Hepatocyte (in vitro differentiated cells): ENCODE results near the gene RALGAPA2. TPM values are rescaled to one million over a fixed set of nuclear protein-coding genes. Genes with fewer than 3 reads are reported as not detected.

Experiments
- DNase-seq: peaks from one replicate; pipeline ENCODE4 v3.0.0-alpha.2; 2016; ENCODE audit warnings: low spot score
- H2AFZ ChIP-seq: fragments of 200-600 bp; sonication (generic); 2 replicates; pipeline ENCODE4 v1.6.0; 2016; ENCODE audit warnings: antibody characterized with exemption, mild to moderate bottlenecking
- H3K27ac ChIP-seq: fragments of 200-600 bp; sonication (generic); 2 replicates; pipeline ENCODE4 v1.5.1; 2016; ENCODE audit warnings: mild to moderate bottlenecking
- H3K27me3 ChIP-seq: fragments of 200-600 bp; sonication (generic); 2 replicates; pipeline ENCODE4 v1.6.1; 2016
- H3K36me3 ChIP-seq: fragments of 200-600 bp; sonication (generic); replicated peaks from 2 replicates; pipeline ENCODE4 v1.5.1; 2016; ENCODE audit warnings: low read depth; ENCODE audit not compliant: insufficient read depth
- H3K4me1 ChIP-seq: fragments of 200-600 bp; sonication (generic); 2 replicates; pipeline ENCODE4 v1.5.1; 2016; ENCODE audit warnings: mild to moderate bottlenecking, moderate library complexity; ENCODE audit not compliant: insufficient read depth
- H3K4me2 ChIP-seq: fragments of 200-600 bp; sonication (generic); 2 replicates; pipeline ENCODE4 v1.6.0; 2016
- H3K4me3 ChIP-seq: fragments of 200-600 bp; sonication (generic); 2 replicates; pipeline ENCODE4 v1.5.1; 2016; ENCODE audit warnings: mild to moderate bottlenecking
- H3K79me2 ChIP-seq: fragments of 200-600 bp; sonication (generic); 2 replicates; pipeline ENCODE4 v1.6.0; 2017; ENCODE audit warnings: mild to moderate bottlenecking
- H3K9me2 ChIP-seq: fragments of 200-600 bp; sonication (generic); replicated peaks from 2 replicates; pipeline ENCODE4 v1.6.0; 2017; ENCODE audit warnings: mild to moderate bottlenecking; ENCODE audit not compliant: insufficient read depth
- H3K9me3 ChIP-seq: fragments of 200-600 bp; sonication (generic); 2 replicates; pipeline ENCODE4 v1.5.1; 2016; ENCODE audit warnings: low read depth, mild to moderate bottlenecking
- H4K20me1 ChIP-seq: fragments of 200-600 bp; sonication (generic); 2 replicates; pipeline ENCODE4 v1.6.0; 2016; ENCODE audit warnings: mild to moderate bottlenecking; ENCODE audit not compliant: insufficient read depth, poor library complexity, severe bottlenecking
- EZH2 ChIP-seq: fragments of 200-600 bp; sonication (generic); IDR thresholded peaks from 2 replicates; pipeline ENCODE4 v1.6.1; 2016; ENCODE audit warnings: antibody characterized with exemption, mild to moderate bottlenecking, borderline replicate concordance
- EZH2phosphoT487 ChIP-seq: fragments of 200-600 bp; sonication (generic); IDR thresholded peaks from one replicate; pipeline ENCODE4 v1.6.1; 2018; ENCODE audit warnings: antibody characterized with exemption, mild to moderate bottlenecking, low read depth, moderate library complexity; ENCODE audit not compliant: unreplicated experiment, severe bottlenecking
- WGBS: methylation state at CpG from one replicate; pipeline ENCODE4 v1.1.6; 2016; ENCODE audit warnings: low lambda C conversion rate; ENCODE audit errors: missing lambda C conversion rate; 5-methylcytosine and 5-hydroxymethylcytosine counted together
- polyA plus RNA-seq: library from polyadenylated mRNA; unstranded; fragments of >200 nt; fragmentation: Nextera tagmentation; extraction: Ambion mirVana; gene quantifications from 2 replicates; pipeline ENCODE4 v1.2.1, GENCODE V29; 2016
- total RNA-seq: library from RNA; depleted of rRNA; stranded (reverse); fragments of >200 nt; gene quantifications from 2 replicates; pipeline ENCODE4 v1.2.3, GENCODE V29; 2014
- TF ChIP-seq, protein P1 (sequence below): fragments of 200-600 bp; sonication (generic); IDR thresholded peaks from 2 replicates; pipeline ENCODE4 v1.5.1; 2016; ENCODE audit warnings: antibody characterized with exemption, mild to moderate bottlenecking; ENCODE audit not compliant: poor library complexity

RALGAPA2 gene
- total and polyA plus RNA-seq, 2 experiments from 2014 or later: 16.8 to 35.3 TPM

DNA sequence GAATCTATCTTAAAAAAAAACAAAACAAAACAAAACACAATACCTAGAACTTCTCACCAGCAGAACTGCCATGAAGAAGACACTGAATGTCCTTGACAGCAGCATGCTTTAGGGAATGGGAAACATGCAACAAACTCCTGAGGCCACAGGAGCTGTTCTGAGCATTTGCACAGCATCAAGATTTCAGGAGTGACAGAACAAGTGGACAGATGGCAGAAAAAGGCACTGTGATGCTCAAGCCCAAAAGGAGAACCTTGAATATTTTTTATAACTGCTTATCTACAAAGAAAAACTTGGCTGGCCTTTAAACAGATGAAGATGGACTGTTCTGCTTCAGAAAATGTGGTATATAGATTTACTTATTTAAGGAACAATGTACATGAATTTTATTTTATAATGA, 158.9 kb downstream of the RALGAPA2 start:
- no peak overlapping the region for H2AFZ ChIP-seq
- no peak overlapping the region for H3K27ac ChIP-seq
- H3K4me1 ChIP-seq: peaks cover 7% of the 10 kb centered on the region
- no peak overlapping the region for H3K4me3 ChIP-seq
- no peaks in the 10 kb centered on the region for H3K9me2 ChIP-seq
- no peaks in the 10 kb centered on the region for H3K36me3 ChIP-seq
- peaks cover 6% of the 10 kb centered on the region for H3K9me3 ChIP-seq
- no peak for DNase-seq
- H3K27me3 ChIP-seq: no peaks in the 10 kb centered on the region
- no peaks in the 10 kb centered on the region for H4K20me1 ChIP-seq
- H3K79me2 ChIP-seq: no peaks in the 10 kb centered on the region
- no peak for TF ChIP-seq EZH2
- TF ChIP-seq, protein P1, sequence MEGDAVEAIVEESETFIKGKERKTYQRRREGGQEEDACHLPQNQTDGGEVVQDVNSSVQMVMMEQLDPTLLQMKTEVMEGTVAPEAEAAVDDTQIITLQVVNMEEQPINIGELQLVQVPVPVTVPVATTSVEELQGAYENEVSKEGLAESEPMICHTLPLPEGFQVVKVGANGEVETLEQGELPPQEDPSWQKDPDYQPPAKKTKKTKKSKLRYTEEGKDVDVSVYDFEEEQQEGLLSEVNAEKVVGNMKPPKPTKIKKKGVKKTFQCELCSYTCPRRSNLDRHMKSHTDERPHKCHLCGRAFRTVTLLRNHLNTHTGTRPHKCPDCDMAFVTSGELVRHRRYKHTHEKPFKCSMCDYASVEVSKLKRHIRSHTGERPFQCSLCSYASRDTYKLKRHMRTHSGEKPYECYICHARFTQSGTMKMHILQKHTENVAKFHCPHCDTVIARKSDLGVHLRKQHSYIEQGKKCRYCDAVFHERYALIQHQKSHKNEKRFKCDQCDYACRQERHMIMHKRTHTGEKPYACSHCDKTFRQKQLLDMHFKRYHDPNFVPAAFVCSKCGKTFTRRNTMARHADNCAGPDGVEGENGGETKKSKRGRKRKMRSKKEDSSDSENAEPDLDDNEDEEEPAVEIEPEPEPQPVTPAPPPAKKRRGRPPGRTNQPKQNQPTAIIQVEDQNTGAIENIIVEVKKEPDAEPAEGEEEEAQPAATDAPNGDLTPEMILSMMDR: no peak
- no peak for TF ChIP-seq EZH2phosphoT487
- no peak overlapping the region for H3K4me2 ChIP-seq

DNA sequence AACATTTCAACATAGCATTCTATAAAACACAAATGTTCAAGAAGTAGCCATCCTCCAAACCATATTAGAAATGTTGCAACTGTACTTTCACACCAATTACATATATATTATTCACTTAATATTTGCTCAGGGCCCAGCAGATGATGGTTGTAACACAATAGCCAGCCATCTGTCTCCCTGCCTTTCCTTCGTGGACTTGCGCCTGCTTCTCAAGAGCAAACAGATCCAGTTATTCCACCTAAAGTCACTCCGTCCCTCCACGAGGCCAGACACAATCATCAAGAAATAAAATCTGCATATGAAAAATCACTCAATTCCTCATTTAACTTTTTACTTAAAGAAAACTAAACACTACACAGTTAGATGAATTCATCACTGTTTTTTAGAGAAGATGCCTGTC, 160.4 kb downstream of the RALGAPA2 start:
- Histone ChIP-seq H3K4me3 (no peak overlapping the region), H4K20me1 (no peaks in the 10 kb centered on the region), H2AFZ (no peak overlapping the region), H3K9me3 (peaks cover 6% of the 10 kb centered on the region), H3K4me1 (peaks cover 14% of the 10 kb centered on the region), H3K9me2 (no peaks in the 10 kb centered on the region), H3K79me2 (no peaks in the 10 kb centered on the region), H3K27me3 (no peaks in the 10 kb centered on the region), H3K36me3 (no peaks in the 10 kb centered on the region), H3K27ac (no peak overlapping the region), H3K4me2 (no peak overlapping the region)
- 72% methylated on average over 4 of the region's 4 CpGs for WGBS
- no peak for TF ChIP-seq EZH2phosphoT487
- TF ChIP-seq EZH2: no peak
- TF ChIP-seq, protein P1: no peak
- DNase-seq: no peak

DNA sequence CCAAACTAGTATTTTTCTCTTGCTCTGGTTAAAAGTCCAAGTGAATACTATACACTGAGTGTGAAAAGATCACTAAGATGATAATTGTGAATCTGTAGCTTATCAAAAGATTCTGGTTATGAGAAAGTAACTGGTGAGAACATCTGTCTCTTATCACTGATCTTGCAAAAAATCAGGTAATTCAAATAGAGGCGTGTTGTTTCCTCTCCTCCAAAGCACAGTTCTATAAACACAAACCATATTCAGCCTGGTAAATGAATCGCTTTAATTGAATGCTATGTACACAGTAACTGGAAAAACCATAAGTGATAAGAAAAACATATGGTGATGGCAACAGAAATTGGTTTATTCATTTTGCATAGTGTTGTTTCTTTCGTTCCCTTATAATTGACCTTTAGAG, 161.0 kb downstream of the RALGAPA2 start:
- H3K4me1 ChIP-seq: peaks cover 14% of the 10 kb centered on the region
- no peak for TF ChIP-seq EZH2
- TF ChIP-seq EZH2phosphoT487: no peak
- TF ChIP-seq, protein P1: no peak
- no peak overlapping the region for H3K4me3 ChIP-seq
- no peaks in the 10 kb centered on the region for H3K79me2 ChIP-seq
- no peak for DNase-seq
- H3K9me3 ChIP-seq: peaks cover 6% of the 10 kb centered on the region
- H3K27ac ChIP-seq: no peak overlapping the region
- H2AFZ ChIP-seq: no peak overlapping the region
- no peaks in the 10 kb centered on the region for H3K9me2 ChIP-seq
- no peaks in the 10 kb centered on the region for H3K36me3 ChIP-seq
- WGBS: 64% methylated on average over 3 of the region's 3 CpGs
- H4K20me1 ChIP-seq: no peaks in the 10 kb centered on the region
- H3K27me3 ChIP-seq: no peaks in the 10 kb centered on the region
- H3K4me2 ChIP-seq: no peak overlapping the region

DNA sequence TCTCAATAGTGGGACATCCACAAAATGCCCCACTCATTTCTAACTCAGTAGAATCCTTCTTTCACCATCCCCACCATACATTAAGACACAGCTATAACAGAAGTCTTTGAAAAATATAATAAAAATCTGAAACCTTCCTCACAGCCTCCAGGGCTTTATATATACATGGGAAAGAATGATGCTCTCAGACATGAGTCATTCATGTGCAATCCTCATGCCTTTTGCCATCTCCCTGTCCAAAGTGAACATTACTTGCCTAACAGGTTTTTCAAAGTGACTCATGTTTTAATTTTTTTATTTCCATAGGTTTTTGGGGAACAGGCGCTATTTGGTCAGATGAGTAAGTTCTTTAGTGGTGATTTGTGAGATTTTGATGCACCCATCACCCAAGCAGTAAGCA, 162.7 kb downstream of the RALGAPA2 start:
- H3K4me1 ChIP-seq: peaks cover 14% of the 10 kb centered on the region
- no peak overlapping the region for H2AFZ ChIP-seq
- 64% methylated on average over 1 of the region's 1 CpG for WGBS

More for the DNA sequence above, 162.7 kb downstream of the RALGAPA2 start:
- Histone ChIP-seq H3K4me2 (no peak overlapping the region), H3K36me3 (no peaks in the 10 kb centered on the region), H3K79me2 (no peaks in the 10 kb centered on the region), H3K27ac (peak overlapping the region; percentile 81), H3K27me3 (no peaks in the 10 kb centered on the region), H3K9me2 (no peaks in the 10 kb centered on the region), H3K9me3 (no peaks in the 10 kb centered on the region), H3K4me3 (no peak overlapping the region), H4K20me1 (no peaks in the 10 kb centered on the region)
- DNase-seq: peak; percentile 67
- TF ChIP-seq EZH2 (no peak), EZH2phosphoT487 (no peak)
- TF ChIP-seq, protein P1: no peak
